IMR-90 (cell line): ENCODE measurements around the gene SENP5. TPM values are rescaled to one million over a fixed set of nuclear protein-coding genes. Genes with fewer than 3 reads are reported as not detected.

Experiments used
- ATAC-seq: fragments of 200-7000 bp; cut with Tn5 transposase; 2 replicates; pipeline ENCODE4 v1.9.1; 2020; ENCODE audit warnings: low read depth, mild to moderate bottlenecking, moderate library complexity
- BruUV-seq: library from RNA; stranded (reverse); fragments of 400-500 nt; replicated peaks from 2 replicates; lab custom pipeline; 2021; lab: Mats Ljungman, UMichigan
- CTCF ChIA-PET: fragments of 300-600 bp; formaldehyde crosslinking; extraction: SDS; loops from one replicate; lab custom pipeline; 2021; ENCODE audit warnings: antibody characterized with exemption; lab: Yijun Ruan, JAX
- POLR2A ChIA-PET: fragments of 300-600 bp; sonication (Branson Sonifier 250); formaldehyde crosslinking; loops from one replicate; lab custom pipeline; 2022; ENCODE audit warnings: antibody characterized with exemption; ENCODE audit not compliant: unreplicated experiment; lab: Charles Lee
- DNase-seq: peaks from one replicate; pipeline ENCODE4 v3.0.0; 2013
- H2AFZ ChIP-seq: replicated peaks from 2 replicates; pipeline ENCODE3; 2013; ENCODE audit warnings: low read length, mild to moderate bottlenecking; ENCODE audit not compliant: poor library complexity
- H2AK5ac ChIP-seq: 2 replicates; pipeline ENCODE4 v1.6.1; 2013; ENCODE audit warnings: low read depth, low read length, inconsistent platforms
- H2AK9ac ChIP-seq: replicated peaks from 2 replicates; pipeline ENCODE3; 2013; ENCODE audit warnings: mild to moderate bottlenecking, low read depth, low read length, moderate library complexity; ENCODE audit not compliant: poor library complexity
- H2BK120ac ChIP-seq: 2 replicates; pipeline ENCODE4 v1.6.1; 2013; ENCODE audit warnings: low read depth, low read length, inconsistent platforms
- H2BK15ac ChIP-seq: 3 replicates; pipeline ENCODE4 v1.6.1; 2013; ENCODE audit warnings: low read depth, low read length, inconsistent platforms
- H2BK20ac ChIP-seq: 2 replicates; pipeline ENCODE4 v1.6.1; 2013; ENCODE audit warnings: low read depth, mild to moderate bottlenecking, inconsistent platforms, low read length, moderate library complexity
- H2BK5ac ChIP-seq: 2 replicates; pipeline ENCODE4 v1.6.1; 2013; ENCODE audit warnings: mild to moderate bottlenecking, low read depth, low read length, inconsistent platforms; ENCODE audit not compliant: poor library complexity, severe bottlenecking
- H3K14ac ChIP-seq: replicated peaks from 2 replicates; pipeline ENCODE4 v1.6.1; 2013; ENCODE audit warnings: low read depth, low read length, inconsistent platforms
- H3K18ac ChIP-seq: 2 replicates; pipeline ENCODE4 v1.6.1; 2013; ENCODE audit warnings: low read depth, low read length, control low read depth
- H3K23ac ChIP-seq: 2 replicates; pipeline ENCODE4 v1.6.1; 2013; ENCODE audit warnings: low read depth, low read length, inconsistent platforms
- H3K27ac ChIP-seq: 2 replicates; pipeline ENCODE4 v1.5.1; 2013; ENCODE audit warnings: mild to moderate bottlenecking, control low read depth, low read length; ENCODE audit not compliant: insufficient read depth
- H3K27me3 ChIP-seq: 2 replicates; pipeline ENCODE4 v1.6.1; 2013; ENCODE audit warnings: low read length; ENCODE audit not compliant: control insufficient read depth, insufficient read depth
- H3K36me3 ChIP-seq: 2 replicates; pipeline ENCODE4 v1.6.1; 2013; ENCODE audit warnings: low read length, mixed read lengths; ENCODE audit not compliant: control insufficient read depth, insufficient read depth
- H3K4ac ChIP-seq: 2 replicates; pipeline ENCODE4 v1.6.1; 2013; ENCODE audit warnings: low read depth, low read length, inconsistent platforms
- H3K4me1 ChIP-seq: 2 replicates; pipeline ENCODE4 v1.6.1; 2013; ENCODE audit warnings: low read length, mixed read lengths; ENCODE audit not compliant: control insufficient read depth, insufficient read depth
- H3K4me2 ChIP-seq: 2 replicates; pipeline ENCODE4 v1.6.1; 2013; ENCODE audit warnings: low read depth, mild to moderate bottlenecking, control low read depth, low read length, moderate library complexity
- H3K4me3 ChIP-seq: 2 replicates; pipeline ENCODE4 v1.5.1; 2013; ENCODE audit warnings: low read depth, mild to moderate bottlenecking, control low read depth, low read length, moderate library complexity; ENCODE audit not compliant: insufficient read depth
- H3K56ac ChIP-seq: 2 replicates; pipeline ENCODE4 v1.6.1; 2013; ENCODE audit warnings: low read length, inconsistent platforms; ENCODE audit not compliant: insufficient read depth; ENCODE audit errors: extremely low read depth
- H3K79me1 ChIP-seq, 2 experiments: 2 replicates each; pipeline ENCODE4 v1.6.1; 2013; ENCODE audit warnings: low read length in 2 of 2, inconsistent platforms in 1 of 2, low read depth in 1 of 2
- H3K9ac ChIP-seq: 2 replicates; pipeline ENCODE4 v1.6.1; 2013; ENCODE audit warnings: low read depth, low read length, control low read depth
- H3K9me1 ChIP-seq: 2 replicates; pipeline ENCODE4 v1.6.1; 2013; ENCODE audit warnings: low read length, inconsistent platforms; ENCODE audit not compliant: insufficient read depth
- H3K9me3 ChIP-seq: 2 replicates; pipeline ENCODE4 v1.6.1; 2013; ENCODE audit warnings: low read length; ENCODE audit not compliant: control insufficient read depth, insufficient read depth
- H4K20me1 ChIP-seq: 2 replicates; pipeline ENCODE4 v1.6.1; 2013; ENCODE audit warnings: low read length, inconsistent platforms; ENCODE audit not compliant: insufficient read depth
- H4K5ac ChIP-seq: 2 replicates; pipeline ENCODE4 v1.6.1; 2013; ENCODE audit warnings: mild to moderate bottlenecking, low read depth, low read length, control low read depth
- H4K8ac ChIP-seq, 2 experiments: 2 replicates each; pipeline ENCODE4 v1.6.1; 2013; ENCODE audit warnings: low read depth in 2 of 2, low read length in 2 of 2, control low read depth in 1 of 2, inconsistent platforms in 1 of 2
- H4K91ac ChIP-seq: 2 replicates; pipeline ENCODE4 v1.6.1; 2013; ENCODE audit warnings: low read depth, low read length, inconsistent platforms; ENCODE audit not compliant: insufficient read depth
- BHLHE40 ChIP-seq: fragments of 150-350 bp; IDR thresholded peaks from 2 replicates; pipeline ENCODE4 v1.6.1; 2016; ENCODE audit warnings: mild to moderate bottlenecking, low read depth, low read length
- CEBPB ChIP-seq: IDR thresholded peaks from 2 replicates; pipeline ENCODE4 v1.6.1; 2012; ENCODE audit warnings: low read depth, low read length, improper control_type of control experiment
- CHD1 ChIP-seq: IDR thresholded peaks from 2 replicates; pipeline ENCODE4 v1.6.1; 2012; ENCODE audit warnings: low read depth, low read length, improper control_type of control experiment
- CTCF ChIP-seq: conservative IDR thresholded peaks from 2 replicates; pipeline ENCODE4 v1.5.1; 2012; ENCODE audit warnings: mild to moderate bottlenecking, low read depth, low read length, improper control_type of control experiment
- ELK1 ChIP-seq: fragments of 150-350 bp; IDR thresholded peaks from 2 replicates; pipeline ENCODE4 v1.6.1; 2016; ENCODE audit warnings: low read depth, mild to moderate bottlenecking, low read length, moderate library complexity, borderline replicate concordance
- FOS ChIP-seq: fragments of 150-350 bp; IDR thresholded peaks from 2 replicates; pipeline ENCODE4 v1.6.1; 2016; ENCODE audit warnings: low read depth, low read length
- MAFK ChIP-seq: IDR thresholded peaks from 2 replicates; pipeline ENCODE4 v1.6.1; 2012; ENCODE audit warnings: low read depth, low read length, improper control_type of control experiment
- MAZ ChIP-seq: IDR thresholded peaks from 2 replicates; pipeline ENCODE4 v1.6.1; 2012; ENCODE audit warnings: low read depth, mild to moderate bottlenecking, low read length, improper control_type of control experiment, moderate library complexity, borderline replicate concordance
- MXI1 ChIP-seq: IDR thresholded peaks from 2 replicates; pipeline ENCODE4 v1.6.1; 2012; ENCODE audit warnings: low read depth, mild to moderate bottlenecking, low read length, moderate library complexity, borderline replicate concordance
- NFE2L2 ChIP-seq: fragments of 150-350 bp; IDR thresholded peaks from 2 replicates; pipeline ENCODE4 v1.6.1; 2016; ENCODE audit warnings: low read depth, mild to moderate bottlenecking, low read length
- POLR2A ChIP-seq: IDR thresholded peaks from 2 replicates; pipeline ENCODE4 v1.6.1; 2012; ENCODE audit warnings: mild to moderate bottlenecking, low read depth, low read length
- RAD21 ChIP-seq: IDR thresholded peaks from 2 replicates; pipeline ENCODE4 v1.6.1; 2012; ENCODE audit warnings: low read length, improper control_type of control experiment
- RCOR1 ChIP-seq: IDR thresholded peaks from 2 replicates; pipeline ENCODE4 v1.6.1; 2012; ENCODE audit warnings: mild to moderate bottlenecking, low read length, improper control_type of control experiment; ENCODE audit not compliant: insufficient replicate concordance
- RFX5 ChIP-seq: IDR thresholded peaks from 2 replicates; pipeline ENCODE4 v1.8.0; 2012; ENCODE audit warnings: low read depth, mild to moderate bottlenecking, low read length, moderate library complexity
- SMC3 ChIP-seq: fragments of 150-350 bp; IDR thresholded peaks from 2 replicates; pipeline ENCODE4 v1.6.1; 2016; ENCODE audit warnings: low read depth, mild to moderate bottlenecking, antibody characterized with exemption, low read length, moderate library complexity
- USF2 ChIP-seq: fragments of 150-350 bp; IDR thresholded peaks from 2 replicates; pipeline ENCODE4 v1.6.1; 2017; ENCODE audit warnings: mild to moderate bottlenecking, antibody characterized with exemption, low read length, low read depth
- WGBS, 2 experiments: methylation state at CpG; one replicate each; pipeline versions ENCODE4 v1.1.5 to v1.1.7; 2013; ENCODE audit warnings: missing lambda C conversion rate in 2 of 2; ENCODE audit not compliant: insufficient read length in 1 of 2; ENCODE audit errors: extremely low coverage in 2 of 2; 5-methylcytosine and 5-hydroxymethylcytosine counted together
- dilution Hi-C: fragments of 300-500 bp; cut with HindIII; formaldehyde crosslinking; loops from one replicate; pipeline ENCODE4 v1.14.3; 2018; ENCODE audit warnings: low sequenced_read_pairs; ENCODE audit not compliant: unreplicated experiment
- in situ Hi-C: fragments of 300-500 bp; cut with MboI; formaldehyde crosslinking; loops from 3 replicates; pipeline ENCODE4 v1.14.3; 2019; ENCODE audit warnings: low sequenced_read_pairs, inconsistent platforms, mixed read lengths
- intact Hi-C: fragments of 100-400 bp; cut with micrococcal nuclease; formaldehyde crosslinking; loops from 2 replicates; pipeline ENCODE4 v1.10.0; 2022
- polyA plus RNA-seq, 3 experiments: library from polyadenylated mRNA; depleted of rRNA; stranded (reverse); fragments of >200 nt; gene quantifications; 2 replicates each; pipeline ENCODE4 v1.2.3, GENCODE V29; 2012; ENCODE audit warnings: low replicate concordance in 1 of 3
- total RNA-seq: library from RNA; depleted of rRNA; stranded (reverse); fragments of >200 nt; gene quantifications from 2 replicates; pipeline ENCODE4 v1.2.3, GENCODE V29; 2012

Gene SENP5
- total and polyA plus RNA-seq, 2 of the 4 experiments (the other 2 are of a cell fraction), result 7.4 to 44.4 TPM

- Histone ChIP-seq H3K9ac (no peak overlapping the region), H3K14ac (no peak overlapping the region), H3K4me3 (no peak overlapping the region), H2BK20ac (no peak overlapping the region), H4K91ac (no peak overlapping the region), H2AK5ac (no peak overlapping the region), H4K8ac (no peak overlapping the region), H3K23ac (no peak overlapping the region), H2BK15ac (no peak overlapping the region), H3K18ac (no peak overlapping the region), H3K4me1 (no peaks in the 10 kb centered on the region; the same call in 1 of the 2 replicates), H3K27ac (no peak overlapping the region), H3K9me1 (no peaks in the 10 kb centered on the region), H3K9me3 (no peaks in the 10 kb centered on the region), H4K5ac (no peak overlapping the region), H2AFZ (no peak overlapping the region), H2BK120ac (no peak overlapping the region), H3K4me2 (no peak overlapping the region), H3K4ac (no peak overlapping the region), H3K27me3 (peaks cover 26% of the 10 kb centered on the region), H4K20me1 (no peaks in the 10 kb centered on the region), H3K79me1 (no peaks in the 10 kb centered on the region), H3K36me3 (no peaks in the 10 kb centered on the region), H3K56ac (no peak overlapping the region), H2BK5ac (no peak overlapping the region), H2AK9ac (no peak overlapping the region)
- CTCF ChIA-PET, result no interaction called here
- in situ Hi-C loops, result loop anchor here (25.0 kb wide), 1 partner anchor 339 kb away; no protein-coding TSS in a partner anchor
- intact Hi-C loops, result no loop called here
- 86% methylated on average over 1 of the region's 3 CpGs; no CpG with 5 or more reads in 1 of the 2 experiments for WGBS, 2 experiments
- no peak for ATAC-seq
- POLR2A ChIA-PET, result no interaction called here
- dilution Hi-C loops, result no loop called here
- BruUV-seq, result no TSS peak
- no peak for DNase-seq
- TF ChIP-seq SMC3 (no peak), CEBPB (no peak), MXI1 (no peak), MAZ (no peak), RAD21 (no peak), CHD1 (no peak), CTCF (no peak), RCOR1 (no peak), RFX5 (no peak), BHLHE40 (no peak), POLR2A (no peak), FOS (no peak), USF2 (no peak), ELK1 (no peak), NFE2L2 (no peak), MAFK (no peak)
Observed at GRCh38 chr3:196951371-196951770, 83.7 kb downstream of the SENP5 start.
